NCI-H1930 (cell line): ENCODE measurements around the gene TSPAN14.

Experiments
- DNase-seq, 2 experiments: peaks; one replicate each; lab custom pipeline; 2025; lab: John Stamatoyannopoulos, UW

Gene TSPAN14

GRCh38 chr10:80454513-80455460, 677 bp downstream of the TSPAN14 start:
- DNase-seq: no peak

GRCh38 chr10:80455461-80456349, 1.6 kb downstream of the TSPAN14 start:
- no peak for DNase-seq

GRCh38 chr10:80457554-80458262, 3.6 kb downstream of the TSPAN14 start:
- DNase-seq: no peak

DNA sequence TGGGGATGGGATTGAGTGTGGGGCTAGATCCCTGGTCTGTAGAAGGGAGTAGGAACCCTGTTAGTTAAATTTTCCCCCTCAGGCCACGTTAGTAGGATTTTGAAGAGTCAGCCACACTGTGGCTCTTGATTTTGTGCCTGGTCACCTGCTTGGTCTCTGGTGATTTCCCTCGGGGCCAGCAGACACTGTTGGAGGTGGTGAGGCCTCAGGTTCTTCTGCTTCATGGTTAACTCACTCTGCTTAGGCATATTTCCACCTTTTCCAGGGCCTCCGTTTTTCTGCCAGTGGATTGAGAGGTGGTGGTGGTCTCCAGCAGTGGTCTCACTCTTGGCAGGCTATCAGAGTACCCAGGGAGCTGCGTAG, 4.1 kb downstream of the TSPAN14 start:
- no peak for DNase-seq

- no peak for DNase-seq
Observed at GRCh38 chr10:80458638-80459037, 4.5 kb downstream of the TSPAN14 start.

DNA sequence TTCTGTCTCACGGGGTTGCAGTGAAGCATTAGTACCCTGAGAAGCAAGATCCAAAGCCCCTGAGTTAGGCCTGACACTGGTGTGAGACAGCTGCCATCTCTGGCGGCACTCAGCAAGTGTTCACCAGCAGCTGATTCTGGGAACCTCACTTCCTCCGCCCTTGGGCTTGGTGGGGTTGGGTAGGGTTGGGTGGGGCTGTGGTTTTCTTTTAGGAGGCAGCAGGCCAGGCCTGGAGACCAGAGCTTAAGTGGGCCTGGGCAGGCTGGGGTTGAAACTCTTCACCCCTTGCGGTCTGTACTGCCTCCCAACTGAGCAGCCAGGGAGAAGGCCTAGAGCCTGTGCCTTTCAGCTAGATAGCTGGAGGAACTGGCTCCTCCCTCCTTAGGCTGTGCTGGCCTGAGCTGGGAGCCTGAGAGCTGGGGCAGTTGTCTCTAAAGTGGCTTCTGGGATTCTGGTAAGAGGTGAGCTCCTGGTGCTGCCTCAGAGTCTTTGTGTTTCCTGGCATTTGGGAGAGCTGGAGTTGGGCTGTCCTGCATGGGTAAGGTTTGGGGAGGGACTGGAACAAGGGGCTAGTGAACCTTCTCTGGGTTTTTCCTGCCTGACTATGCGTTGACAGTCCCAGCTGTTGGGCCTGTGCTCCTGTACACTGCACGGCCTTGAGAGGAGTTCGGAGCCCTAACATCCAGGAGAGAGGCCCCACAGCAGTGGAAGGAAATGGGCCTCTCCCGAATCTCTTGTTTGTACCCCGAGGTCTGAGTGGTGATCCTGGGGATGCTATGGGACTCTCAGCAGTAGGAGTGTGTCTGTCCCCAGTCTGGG, 5.1 kb downstream of the TSPAN14 start:
- no peak for DNase-seq

GRCh38 chr10:80460399-80461207, 6.5 kb downstream of the TSPAN14 start:
- DNase-seq: no peak

- DNase-seq: no peak
Observed at GRCh38 chr10:80461208-80462183, 7.4 kb downstream of the TSPAN14 start.

GRCh38 chr10:80462299-80462980, 8.3 kb downstream of the TSPAN14 start:
- DNase-seq: no peak

DNA sequence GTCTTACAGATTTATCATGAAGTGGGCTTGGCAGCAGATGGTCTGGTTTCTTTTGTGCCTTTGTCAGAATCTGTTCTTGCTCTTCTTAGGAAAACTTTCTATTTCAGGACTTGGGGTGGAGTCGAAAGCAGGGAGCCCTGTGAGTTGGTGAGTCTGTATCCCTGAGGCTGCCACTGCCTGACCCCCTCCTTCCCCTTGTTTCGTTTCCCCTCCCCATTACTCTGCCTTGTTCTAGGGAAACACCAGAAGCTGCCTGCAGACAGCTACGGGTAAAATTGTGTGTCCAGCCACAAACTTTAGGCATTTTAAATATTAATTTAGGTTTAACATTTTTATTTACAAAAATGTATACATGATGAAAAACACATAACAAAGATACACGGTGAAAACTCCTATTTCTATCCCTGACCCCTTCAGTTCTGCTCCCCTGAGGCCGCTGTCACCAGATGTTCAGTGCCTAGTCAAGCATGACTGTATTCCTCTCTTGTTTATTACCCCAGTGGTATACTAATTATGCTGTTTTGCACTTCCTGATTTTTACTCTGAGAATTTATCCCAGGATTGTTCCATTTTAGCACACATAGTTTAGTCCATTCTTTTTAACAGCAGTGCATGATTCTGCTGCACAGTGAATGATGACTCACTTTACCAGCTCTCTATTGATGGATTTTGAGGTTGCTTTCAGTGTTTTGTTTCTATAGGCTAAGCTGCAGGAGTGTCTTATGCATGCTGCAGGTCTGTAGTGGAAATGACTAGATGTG, 9.1 kb downstream of the TSPAN14 start:
- no peak for DNase-seq

GRCh38 chr10:80463868-80464267, 9.8 kb downstream of the TSPAN14 start:
- no peak for DNase-seq

DNA sequence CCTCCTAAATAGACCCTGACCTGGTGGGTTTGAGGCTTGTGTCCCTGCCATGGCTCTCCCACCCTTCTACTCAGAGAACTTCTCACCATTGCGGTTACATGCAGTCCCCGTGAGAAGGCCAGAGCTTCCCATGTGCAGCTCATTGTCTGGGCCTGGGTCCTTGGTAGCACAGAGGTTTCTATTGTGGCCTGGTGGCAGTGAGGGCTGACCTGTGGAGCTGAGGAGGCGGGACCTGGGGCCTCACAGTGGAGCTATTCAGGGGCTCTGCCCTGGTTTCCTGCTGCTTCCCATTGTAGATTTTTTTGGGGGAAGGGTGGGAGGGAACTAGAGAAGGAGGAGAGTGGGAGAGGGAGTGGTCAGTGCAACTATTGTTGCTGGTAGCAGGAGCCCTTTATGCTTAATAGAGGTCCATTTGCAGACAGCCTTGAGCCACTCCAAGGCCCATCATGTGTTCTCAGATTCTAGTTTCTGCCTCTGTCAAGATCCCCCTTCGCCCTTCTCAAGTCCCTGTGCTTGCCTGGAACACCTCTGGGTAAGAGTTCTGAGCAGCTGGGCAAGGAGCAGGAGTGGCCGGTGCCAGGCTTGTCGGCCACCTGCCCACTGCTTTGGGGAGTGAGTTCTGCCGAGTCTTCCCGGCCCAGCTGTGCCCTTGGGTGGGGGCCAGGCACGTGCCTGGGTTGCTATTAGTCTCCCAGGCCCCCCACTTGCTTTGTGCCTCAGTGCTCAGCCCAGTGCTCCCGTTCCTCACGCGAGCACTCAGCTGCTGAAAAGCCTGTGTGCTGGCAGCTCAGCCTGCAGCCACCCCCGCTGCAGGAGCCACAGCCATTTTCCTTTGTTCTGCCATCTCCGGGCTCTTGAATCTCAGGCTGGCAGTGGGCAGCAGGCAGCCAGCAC, 10.7 kb downstream of the TSPAN14 start:
- DNase-seq: no peak

- DNase-seq: no peak
Observed at GRCh38 chr10:80465451-80465835, 11.3 kb downstream of the TSPAN14 start.

- DNase-seq: no peak
Observed at GRCh38 chr10:80465839-80466590, 11.9 kb downstream of the TSPAN14 start.

GRCh38 chr10:80466724-80467326, 12.7 kb downstream of the TSPAN14 start:
- no peak for DNase-seq

DNA sequence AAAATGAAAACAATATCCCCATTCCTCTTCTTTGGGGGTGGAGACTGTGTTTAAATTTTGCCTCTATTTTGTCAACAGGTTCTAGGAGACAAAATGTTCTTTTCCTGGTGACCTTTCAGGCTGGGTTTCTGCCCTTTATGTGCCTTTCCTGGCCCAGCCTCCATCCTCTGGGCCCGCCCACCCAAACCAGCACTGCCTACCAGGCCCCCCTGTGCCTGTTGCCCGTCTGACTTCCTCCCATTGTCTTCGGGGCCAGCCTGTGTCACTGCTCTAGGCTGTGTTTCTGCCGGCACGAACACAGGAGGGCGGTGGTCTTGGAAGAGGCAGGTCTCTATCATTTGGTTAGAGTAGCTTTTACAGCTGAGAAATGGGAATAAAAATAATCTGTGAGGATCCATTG, 13.9 kb downstream of the TSPAN14 start:
- no peak for DNase-seq
